A673 (cell line): Measurements from ENCODE around the gene CYP3A4. TPM values are rescaled to one million over a fixed set of nuclear protein-coding genes. Genes with fewer than 3 reads are reported as not detected.

ENCODE experiments used
- BruUV-seq: library from RNA; stranded (reverse); fragments of 400-500 nt; replicated peaks from 2 replicates; lab custom pipeline; 2021; lab: Mats Ljungman, UMichigan
- CTCF ChIA-PET: fragments of 300-600 bp; sonication (Branson Sonifier 250); formaldehyde crosslinking; loops from one replicate; lab custom pipeline; 2022; ENCODE audit warnings: antibody characterized with exemption; lab: Charles Lee
- POLR2A ChIA-PET: fragments of 300-600 bp; sonication (Branson Sonifier 250); formaldehyde crosslinking; loops from one replicate; lab custom pipeline; 2022; ENCODE audit warnings: antibody characterized with exemption; ENCODE audit not compliant: low non-redundant PET; lab: Charles Lee
- DNase-seq: peaks from one replicate; pipeline ENCODE4 v3.0.0-alpha.2; 2015; ENCODE audit warnings: low spot score
- H3K27ac ChIP-seq: fragments of 200-600 bp; sonication (generic); 2 replicates; pipeline ENCODE4 v1.5.1; 2016; ENCODE audit warnings: mixed run types, low read depth, mild to moderate bottlenecking, mixed read lengths, antibody characterized with exemption, low read length; ENCODE audit not compliant: poor library complexity, severe bottlenecking
- H3K27me3 ChIP-seq: fragments of 200-600 bp; sonication (generic); replicated peaks from 2 replicates; pipeline ENCODE4 v1.6.1; 2017; ENCODE audit warnings: mixed run types, low read depth, mild to moderate bottlenecking, mixed read lengths, antibody characterized with exemption, low read length; ENCODE audit not compliant: insufficient read depth, poor library complexity
- H3K36me3 ChIP-seq: fragments of 200-600 bp; sonication (generic); 2 replicates; pipeline ENCODE4 v1.6.1; 2016; ENCODE audit warnings: mixed run types, mild to moderate bottlenecking, mixed read lengths, antibody characterized with exemption, low read length; ENCODE audit not compliant: insufficient read depth, poor library complexity, severe bottlenecking
- H3K4me1 ChIP-seq: fragments of 200-600 bp; sonication (generic); 2 replicates; pipeline ENCODE4 v1.6.1; 2017; ENCODE audit warnings: mixed run types, mild to moderate bottlenecking, mixed read lengths, antibody characterized with exemption, low read length; ENCODE audit not compliant: insufficient read depth, poor library complexity, severe bottlenecking
- H3K4me3 ChIP-seq: fragments of 200-600 bp; sonication (generic); 2 replicates; pipeline ENCODE4 v1.5.1; 2016; ENCODE audit warnings: low read depth, mixed run types, mild to moderate bottlenecking, mixed read lengths, low read length; ENCODE audit not compliant: poor library complexity, severe bottlenecking
- H3K9me3 ChIP-seq: fragments of 200-600 bp; sonication (generic); 2 replicates; pipeline ENCODE4 v1.6.1; 2016; ENCODE audit warnings: mixed run types, low read depth, mild to moderate bottlenecking, mixed read lengths, antibody characterized with exemption, low read length; ENCODE audit not compliant: poor library complexity, severe bottlenecking
- CTCF ChIP-seq: fragments of 300-800, 200-600 bp; sonication (generic); conservative IDR thresholded peaks from 2 replicates; pipeline ENCODE4 v1.5.1; 2017; ENCODE audit warnings: low read depth, mild to moderate bottlenecking, antibody characterized with exemption, low read length, moderate library complexity, mixed read lengths
- EZH2 ChIP-seq: fragments of 200-600 bp; sonication (generic); IDR thresholded peaks from 2 replicates; pipeline ENCODE4 v1.6.1; 2017; ENCODE audit warnings: borderline replicate concordance, low read depth, mild to moderate bottlenecking, mixed read lengths, antibody characterized with exemption, low read length; ENCODE audit not compliant: poor library complexity, severe bottlenecking
- intact Hi-C: fragments of 100-400 bp; cut with micrococcal nuclease; formaldehyde crosslinking; loops from one replicate; pipeline ENCODE4 v1.10.0; 2022; ENCODE audit not compliant: unreplicated experiment
- total RNA-seq: library from RNA; stranded (reverse); gene quantifications from 2 replicates; pipeline ENCODE4 v1.2.3, GENCODE V29; 2021

CYP3A4 gene
- total RNA-seq, 1 experiment from 2014 or later, result not detected

- BruUV-seq, result no TSS peak
- H3K9me3 ChIP-seq, result no peaks in the 10 kb centered on the region
- no peak overlapping the region for H3K4me3 ChIP-seq
- intact Hi-C loops, result no loop called here
- H3K27ac ChIP-seq, result no peak overlapping the region
- peaks cover 21% of the 10 kb centered on the region for H3K27me3 ChIP-seq
- no peaks in the 10 kb centered on the region for H3K36me3 ChIP-seq
- ChIA-PET CTCF (no interaction called here), POLR2A (interaction anchor here (0.6 kb wide), 1 partner anchor 191 kb away, joined by 3 read pairs; no protein-coding TSS in a partner anchor)
- H3K4me1 ChIP-seq, result no peaks in the 10 kb centered on the region
- no peak for DNase-seq
- no peak for TF ChIP-seq CTCF
- TF ChIP-seq EZH2, result no peak
Observed at GRCh38 chr7:99822731-99823718, 39.0 kb upstream of the CYP3A4 start.

GRCh38 chr7:99820408-99821027 is 36.5 kb upstream of the CYP3A4 start:
- TF ChIP-seq CTCF (no peak), EZH2 (no peak)
- Histone ChIP-seq H3K27ac (no peak overlapping the region), H3K4me3 (no peak overlapping the region), H3K4me1 (no peaks in the 10 kb centered on the region), H3K27me3 (peaks cover 21% of the 10 kb centered on the region), H3K36me3 (no peaks in the 10 kb centered on the region), H3K9me3 (no peaks in the 10 kb centered on the region)
- BruUV-seq, result no TSS peak
- DNase-seq, result no peak
- CTCF ChIA-PET, result no interaction called here
- POLR2A ChIA-PET, result interaction anchor here (0.6 kb wide), 2 partner anchors 262 to 478 kb away, joined by 5 to 11 read pairs; no protein-coding TSS in a partner anchor
- intact Hi-C loops, result no loop called here

- H3K4me3 ChIP-seq, result no peak overlapping the region
- no peaks in the 10 kb centered on the region for H3K36me3 ChIP-seq
- POLR2A ChIA-PET, result no interaction called here
- DNase-seq, result no peak
- no peaks in the 10 kb centered on the region for H3K4me1 ChIP-seq
- H3K27me3 ChIP-seq, result peaks cover 10% of the 10 kb centered on the region
- peaks cover 11% of the 10 kb centered on the region for H3K9me3 ChIP-seq
- no TSS peak for BruUV-seq
- TF ChIP-seq EZH2 (no peak), CTCF (no peak)
- CTCF ChIA-PET, result no interaction called here
- intact Hi-C loops, result no loop called here
- no peak overlapping the region for H3K27ac ChIP-seq
Observed at GRCh38 chr7:99808766-99809165, 24.8 kb upstream of the CYP3A4 start.
